PC-3 (cell line): ENCODE results near the gene ENOPH1.

ENCODE experiments used
- EZH2 ChIP-seq: fragments of 300-600 bp; sonication (generic); IDR thresholded peaks from one replicate; pipeline ENCODE4 v1.6.1; 2017; ENCODE audit warnings: antibody characterized with exemption, mild to moderate bottlenecking, low read length; ENCODE audit not compliant: unreplicated experiment
- EZH2phosphoT487 ChIP-seq: fragments of 300-600 bp; sonication (generic); IDR thresholded peaks from 2 replicates; pipeline ENCODE4 v1.6.1; 2018; ENCODE audit warnings: mild to moderate bottlenecking, antibody characterized with exemption, low read length, borderline replicate concordance
- TF ChIP-seq, protein P1 (sequence below): fragments of 300-600 bp; sonication (generic); conservative IDR thresholded peaks from 2 replicates; pipeline ENCODE4 v1.5.1; 2017; ENCODE audit warnings: antibody characterized with exemption, low read depth, mild to moderate bottlenecking, low read length

DNA sequence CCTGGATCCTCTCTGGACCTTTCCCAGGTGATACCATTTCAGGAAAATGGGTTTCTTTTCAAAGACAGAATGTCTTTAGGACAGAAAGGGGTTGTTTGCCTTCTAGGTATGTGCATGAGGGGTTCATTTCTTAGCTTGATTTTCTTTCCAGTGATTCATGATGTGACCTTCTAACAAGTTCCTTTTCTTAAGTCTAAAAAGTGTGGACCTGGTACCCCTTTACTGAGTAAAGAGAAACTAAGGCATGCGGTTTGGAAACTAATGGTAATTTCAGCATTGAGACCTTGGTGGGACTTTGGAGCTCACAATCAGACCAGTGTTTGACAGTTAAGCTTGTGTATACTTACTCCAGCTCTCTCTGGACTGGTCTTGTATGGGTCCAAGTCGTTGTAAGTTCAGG, 8.7 kb downstream of the ENOPH1 start:
- TF ChIP-seq, protein P1, sequence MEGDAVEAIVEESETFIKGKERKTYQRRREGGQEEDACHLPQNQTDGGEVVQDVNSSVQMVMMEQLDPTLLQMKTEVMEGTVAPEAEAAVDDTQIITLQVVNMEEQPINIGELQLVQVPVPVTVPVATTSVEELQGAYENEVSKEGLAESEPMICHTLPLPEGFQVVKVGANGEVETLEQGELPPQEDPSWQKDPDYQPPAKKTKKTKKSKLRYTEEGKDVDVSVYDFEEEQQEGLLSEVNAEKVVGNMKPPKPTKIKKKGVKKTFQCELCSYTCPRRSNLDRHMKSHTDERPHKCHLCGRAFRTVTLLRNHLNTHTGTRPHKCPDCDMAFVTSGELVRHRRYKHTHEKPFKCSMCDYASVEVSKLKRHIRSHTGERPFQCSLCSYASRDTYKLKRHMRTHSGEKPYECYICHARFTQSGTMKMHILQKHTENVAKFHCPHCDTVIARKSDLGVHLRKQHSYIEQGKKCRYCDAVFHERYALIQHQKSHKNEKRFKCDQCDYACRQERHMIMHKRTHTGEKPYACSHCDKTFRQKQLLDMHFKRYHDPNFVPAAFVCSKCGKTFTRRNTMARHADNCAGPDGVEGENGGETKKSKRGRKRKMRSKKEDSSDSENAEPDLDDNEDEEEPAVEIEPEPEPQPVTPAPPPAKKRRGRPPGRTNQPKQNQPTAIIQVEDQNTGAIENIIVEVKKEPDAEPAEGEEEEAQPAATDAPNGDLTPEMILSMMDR: no peak
- TF ChIP-seq EZH2phosphoT487: no peak
- no peak for TF ChIP-seq EZH2
